ENCODE results near the gene OR51G1.
"Not testable (repeated sequence)": the region's sequence is repeated elsewhere in the genome, so short reads cannot be mapped to it uniquely, and the experiment has no call there.

The OR51G1 gene, protein sequence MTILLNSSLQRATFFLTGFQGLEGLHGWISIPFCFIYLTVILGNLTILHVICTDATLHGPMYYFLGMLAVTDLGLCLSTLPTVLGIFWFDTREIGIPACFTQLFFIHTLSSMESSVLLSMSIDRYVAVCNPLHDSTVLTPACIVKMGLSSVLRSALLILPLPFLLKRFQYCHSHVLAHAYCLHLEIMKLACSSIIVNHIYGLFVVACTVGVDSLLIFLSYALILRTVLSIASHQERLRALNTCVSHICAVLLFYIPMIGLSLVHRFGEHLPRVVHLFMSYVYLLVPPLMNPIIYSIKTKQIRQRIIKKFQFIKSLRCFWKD

DNA sequence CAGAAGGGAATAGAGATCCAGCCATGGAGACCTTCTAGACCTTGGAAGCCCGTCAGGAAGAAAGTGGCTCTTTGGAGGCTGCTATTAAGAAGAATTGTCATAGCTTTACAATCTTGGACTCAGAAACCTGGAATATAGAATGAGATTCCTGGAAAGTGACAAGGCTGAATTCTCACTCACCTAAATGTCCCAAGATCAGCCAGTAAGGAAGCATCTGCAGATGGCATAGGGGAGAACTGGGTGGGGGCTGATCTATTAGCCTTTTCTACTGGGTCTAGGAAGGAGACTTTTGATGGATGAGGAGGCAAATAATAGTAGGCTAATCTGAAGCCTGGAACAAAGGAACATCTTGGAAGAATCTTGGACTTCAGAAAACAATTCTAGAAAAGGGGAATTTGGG is at the start of gene OR51G1:
OR51G1 (minus strand) TSS at position 101 of the 400 bp plus-strand sequence; CDS start at position 101, 0 bp downstream.
- DNase-seq (ENCODE audit: extremely low read depth in 1 of 2, low read depth in 1 of 2), result no peak

DNA sequence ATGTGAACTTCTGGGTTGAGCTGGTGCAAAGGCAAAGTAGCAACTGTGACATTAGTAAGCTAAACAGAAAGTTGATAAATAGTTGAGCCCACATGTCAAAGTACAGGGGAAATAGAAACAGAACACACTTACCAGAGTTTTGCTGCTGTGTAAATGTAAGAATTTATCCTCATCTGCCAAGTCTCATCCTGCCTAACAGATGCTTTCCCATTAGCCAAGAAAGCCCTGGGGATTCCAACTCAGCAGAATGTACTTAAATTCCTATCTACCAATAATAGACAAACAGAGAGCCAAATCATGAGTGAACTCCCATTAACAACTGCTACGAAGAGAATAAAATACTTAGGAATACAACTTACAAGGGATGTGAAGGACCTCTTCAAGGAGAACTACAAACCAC is 38.7 kb upstream of the OR51G1 start:
- DNase-seq (ENCODE audit: extremely low read depth in 1 of 2, low read depth in 1 of 2), result no peak

DNA sequence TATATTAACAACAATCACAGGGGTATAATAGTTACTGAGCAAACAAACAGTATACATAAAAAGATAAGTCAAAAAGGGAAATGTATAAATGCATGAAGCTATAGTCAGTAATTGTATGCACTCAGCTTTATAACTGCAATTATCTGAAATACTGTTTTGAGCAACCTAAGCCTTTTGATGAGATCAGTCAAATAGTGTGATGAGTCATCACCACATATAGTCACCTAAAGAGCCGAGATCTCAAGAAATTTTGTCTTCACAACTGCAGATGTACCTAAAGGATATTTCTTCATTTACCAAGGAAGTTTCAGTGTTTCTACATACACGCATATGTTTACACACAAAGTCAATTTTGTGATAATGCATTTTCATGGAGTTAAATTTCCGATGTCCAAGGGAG is 36.7 kb upstream of the OR51G1 start:
- no peak for DNase-seq (ENCODE audit: extremely low read depth in 1 of 2, low read depth in 1 of 2)

DNA sequence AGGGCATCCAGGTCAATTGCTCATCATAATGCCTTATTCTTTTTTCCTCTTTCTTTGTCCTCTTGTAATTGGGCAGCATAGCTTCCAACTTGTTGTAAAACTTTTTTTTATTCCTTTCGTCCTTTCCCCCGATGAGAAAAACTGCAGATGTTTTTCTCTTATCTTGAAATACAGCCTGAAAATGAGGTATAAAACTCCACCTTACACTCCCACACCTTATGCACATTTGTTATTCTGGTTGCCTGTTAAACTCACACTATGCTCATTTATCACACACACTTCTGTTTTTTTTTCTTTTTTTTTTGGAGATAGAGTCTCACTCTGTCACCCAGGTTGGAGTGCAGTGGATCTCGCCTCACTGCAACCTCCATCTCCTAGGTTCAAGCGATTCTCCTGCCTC is 33.3 kb upstream of the OR51G1 start:
- DNase-seq (ENCODE audit: extremely low read depth in 1 of 2, low read depth in 1 of 2), result no peak

DNA sequence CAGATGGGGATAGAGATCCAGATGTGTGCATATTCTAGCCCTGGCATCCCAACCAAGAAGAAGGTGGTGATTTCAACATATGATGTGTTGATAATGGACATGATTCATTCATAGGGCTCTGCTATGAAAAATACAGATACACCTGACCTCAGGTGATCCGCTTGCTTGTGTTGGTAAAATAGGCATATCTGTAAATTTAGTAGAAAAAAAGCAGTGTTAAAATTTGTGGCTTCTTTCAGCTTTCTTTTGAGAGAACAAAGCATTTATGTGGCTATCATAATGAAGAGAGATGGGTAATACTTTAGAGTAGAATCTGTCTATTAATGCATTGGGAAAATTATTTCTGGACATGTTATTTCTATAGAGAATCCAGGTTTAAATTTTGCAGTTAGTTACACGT is 31.5 kb upstream of the OR51G1 start, which contains the start of gene OR51A2:
OR51A2 (minus strand) TSS at position 101 of the 400 bp plus-strand sequence; CDS start at position 101, 0 bp downstream.
- DNase-seq (ENCODE audit: extremely low read depth in 1 of 2, low read depth in 1 of 2), result not testable (repeated sequence)

DNA sequence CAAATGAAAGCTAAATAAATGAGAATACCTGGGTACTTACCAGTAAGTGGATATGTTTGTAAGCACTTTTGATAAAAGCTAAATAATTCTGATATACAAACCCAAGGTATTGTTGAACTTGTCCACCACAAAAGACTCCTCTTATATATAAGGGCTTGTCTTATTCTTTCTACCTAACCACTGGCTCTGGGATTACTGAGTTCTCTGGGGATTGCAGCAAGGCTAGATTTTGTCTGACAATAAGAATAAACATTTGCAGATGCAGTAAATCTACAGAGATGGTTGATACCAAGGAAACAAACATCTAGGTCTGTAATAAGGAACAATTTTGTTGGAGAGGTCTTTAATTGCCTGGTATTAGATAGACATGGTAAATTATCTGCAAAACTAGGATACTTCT is 23.4 kb upstream of the OR51G1 start, which contains the start of gene OR51A4:
OR51A4 (minus strand) TSS at position 101 of the 400 bp plus-strand sequence. CDS start 505 bp downstream, outside the sequence.
- DNase-seq (ENCODE audit: extremely low read depth in 1 of 2, low read depth in 1 of 2), result no peak

DNA sequence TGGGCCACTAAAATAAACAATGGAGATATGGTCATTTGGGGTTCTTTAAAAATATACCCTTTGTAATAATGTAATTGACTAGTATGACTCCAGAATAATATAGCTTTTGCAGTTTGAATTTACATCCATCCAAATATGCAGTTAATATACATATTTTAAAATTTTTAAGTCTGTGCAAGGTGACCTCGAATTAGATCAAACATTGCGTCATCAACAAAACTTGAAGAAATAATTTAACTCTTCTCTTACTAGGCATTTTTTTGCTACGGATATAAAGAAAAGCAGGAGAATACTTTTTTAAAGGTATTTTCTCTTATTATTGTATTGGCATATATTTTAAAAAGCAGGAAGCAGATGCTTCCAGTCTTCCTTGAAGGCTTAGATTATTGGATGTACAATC is 12.6 kb upstream of the OR51G1 start:
- no peak for DNase-seq (ENCODE audit: extremely low read depth in 1 of 2, low read depth in 1 of 2)

DNA sequence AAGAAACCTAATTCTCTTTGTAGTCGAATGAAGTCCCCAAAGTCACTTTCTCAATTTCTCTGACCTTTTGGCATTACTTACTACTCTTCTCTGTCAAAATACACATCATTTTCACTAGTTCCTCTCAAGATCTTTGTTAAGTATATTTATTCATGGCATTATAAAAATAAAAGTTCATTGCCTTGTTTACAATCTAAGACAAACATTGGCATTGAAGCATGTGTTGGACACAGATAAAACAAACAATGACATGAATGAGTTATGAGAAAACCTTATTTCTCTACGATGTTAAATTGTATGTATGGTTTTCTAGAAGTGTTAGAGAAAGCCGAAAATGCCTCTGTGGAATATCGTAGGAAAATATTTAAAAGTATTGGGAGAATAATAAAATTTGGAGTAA is 8.6 kb upstream of the OR51G1 start:
- DNase-seq (ENCODE audit: extremely low read depth in 1 of 2, low read depth in 1 of 2), result no peak

DNA sequence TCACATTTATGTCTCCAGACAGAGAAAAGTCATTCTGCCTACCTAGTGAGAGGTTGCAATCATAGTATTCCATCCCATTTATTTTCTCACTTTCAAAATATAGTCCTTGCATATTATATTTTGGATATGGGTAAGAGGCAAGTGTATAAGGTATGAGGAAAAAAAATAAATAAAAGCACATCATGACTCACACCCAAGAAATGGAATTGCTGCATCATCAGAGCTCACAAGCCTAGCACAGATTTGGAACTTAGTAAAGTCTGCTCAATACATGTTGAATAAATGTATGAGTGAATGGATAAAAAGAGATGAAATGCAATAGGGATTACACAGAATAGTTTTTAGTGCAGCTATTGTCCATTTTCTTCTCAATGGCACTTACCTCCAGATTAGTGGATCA is 2.5 kb upstream of the OR51G1 start:
- no peak for DNase-seq (ENCODE audit: extremely low read depth in 1 of 2, low read depth in 1 of 2)

DNA sequence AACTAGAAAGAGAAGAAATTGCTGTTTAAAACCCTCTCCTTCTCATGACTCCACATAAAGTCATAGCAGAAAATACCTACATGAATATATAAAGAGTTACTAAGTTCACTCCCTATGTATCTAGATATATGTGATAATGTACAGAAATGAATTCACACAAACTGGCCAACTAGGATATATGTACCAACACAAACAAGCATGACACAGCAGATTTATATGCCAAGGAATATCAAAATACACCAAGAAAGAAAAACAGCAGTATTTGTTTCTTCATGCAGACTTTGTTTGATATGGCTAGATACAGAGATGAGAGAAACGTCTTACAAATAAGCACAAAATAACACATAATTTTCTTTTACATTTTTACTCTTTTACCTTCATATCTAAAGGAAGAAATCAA is 1.8 kb downstream of the OR51G1 start:
- no peak for DNase-seq (ENCODE audit: extremely low read depth in 1 of 2, low read depth in 1 of 2)

DNA sequence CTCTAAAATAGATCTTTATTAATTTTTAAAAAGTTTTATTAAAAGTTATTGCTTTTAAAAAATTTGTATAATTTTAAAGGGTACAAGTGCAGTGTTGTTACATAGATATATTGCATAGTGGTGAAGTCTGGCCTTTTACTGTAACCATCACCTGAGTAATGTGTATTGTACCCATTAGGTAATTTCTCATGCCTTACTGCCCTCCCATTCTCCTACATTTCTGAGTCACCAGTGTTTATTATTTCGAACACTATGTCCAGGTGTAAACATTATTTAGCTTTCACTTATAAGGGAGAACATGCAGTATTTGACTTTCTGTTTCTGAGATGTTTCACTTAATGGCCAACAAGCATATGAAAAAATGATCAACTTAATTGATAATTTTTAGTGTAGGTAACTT is 2.3 kb downstream of the OR51G1 start:
- no peak for DNase-seq (ENCODE audit: extremely low read depth in 1 of 2, low read depth in 1 of 2)

DNA sequence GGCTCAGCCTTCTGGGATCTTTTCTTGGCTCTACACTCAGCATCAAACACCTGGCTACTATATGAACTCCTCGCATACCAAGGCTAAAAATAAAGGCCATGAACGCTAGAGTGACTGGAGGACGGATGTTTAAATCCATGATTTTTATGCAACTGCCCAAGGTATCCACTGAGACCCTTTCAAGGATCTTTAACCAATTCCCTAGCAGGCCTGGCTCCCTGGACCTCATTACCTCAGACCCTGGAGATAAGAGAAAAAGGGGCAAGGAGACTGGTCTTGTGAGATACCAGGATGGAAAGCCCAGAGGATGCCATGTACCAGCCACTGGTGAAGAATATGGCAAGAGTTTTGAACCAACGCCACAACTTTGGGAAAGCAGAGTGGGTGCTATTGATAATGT is 4.9 kb downstream of the OR51G1 start, which contains the start of gene OR51G2:
OR51G2 (minus strand) TSS at position 101 of the 400 bp plus-strand sequence. CDS start 3,687 bp downstream, outside the sequence.
- no peak for DNase-seq (ENCODE audit: extremely low read depth in 1 of 2, low read depth in 1 of 2)

DNA sequence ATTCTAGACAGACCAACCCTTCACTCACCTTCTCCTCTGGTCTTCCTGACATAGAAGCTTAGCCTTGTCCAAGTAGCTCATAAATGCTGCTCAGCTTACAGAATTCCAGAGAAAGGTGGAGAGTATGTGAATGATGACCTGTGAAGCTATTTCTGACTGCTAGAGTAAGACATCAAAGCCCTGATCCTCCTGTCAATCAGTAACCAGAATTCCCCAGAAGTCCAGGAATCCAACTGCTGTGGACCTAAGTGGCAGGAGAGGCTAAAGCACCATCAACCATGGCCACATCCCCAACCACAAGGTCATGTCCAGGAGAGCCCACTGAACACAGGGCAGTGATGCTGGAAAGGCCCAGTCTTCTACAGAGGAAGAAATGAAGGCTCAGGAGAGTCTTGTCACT is 7.6 kb downstream of the OR51G1 start:
- no peak for DNase-seq (ENCODE audit: extremely low read depth in 1 of 2, low read depth in 1 of 2)

DNA sequence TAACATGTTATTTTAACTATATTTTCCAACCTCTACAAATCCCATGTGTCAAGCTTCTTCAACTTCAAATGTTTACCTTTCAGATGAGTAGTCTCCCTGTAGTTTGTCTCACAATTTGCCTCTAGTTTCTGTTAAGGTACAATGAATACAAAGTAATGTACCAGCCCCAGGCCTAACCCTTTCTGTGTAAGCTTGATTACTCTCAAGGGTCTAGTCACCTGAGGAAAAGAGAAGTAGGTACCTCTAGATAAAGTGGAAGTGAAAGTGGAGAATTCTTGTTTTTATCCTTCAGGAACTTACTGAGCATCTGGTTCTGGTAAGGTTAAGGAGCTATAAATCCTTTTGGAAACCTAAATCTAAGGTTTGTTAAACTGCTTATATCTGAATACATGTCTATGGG is 20.7 kb downstream of the OR51G1 start, which contains the start of gene OR51A7:
OR51A7 (plus strand) TSS at position 300 of the 400 bp plus-strand sequence. CDS start 3,587 bp downstream, outside the sequence.
- no peak for DNase-seq (ENCODE audit: extremely low read depth in 1 of 2, low read depth in 1 of 2)

DNA sequence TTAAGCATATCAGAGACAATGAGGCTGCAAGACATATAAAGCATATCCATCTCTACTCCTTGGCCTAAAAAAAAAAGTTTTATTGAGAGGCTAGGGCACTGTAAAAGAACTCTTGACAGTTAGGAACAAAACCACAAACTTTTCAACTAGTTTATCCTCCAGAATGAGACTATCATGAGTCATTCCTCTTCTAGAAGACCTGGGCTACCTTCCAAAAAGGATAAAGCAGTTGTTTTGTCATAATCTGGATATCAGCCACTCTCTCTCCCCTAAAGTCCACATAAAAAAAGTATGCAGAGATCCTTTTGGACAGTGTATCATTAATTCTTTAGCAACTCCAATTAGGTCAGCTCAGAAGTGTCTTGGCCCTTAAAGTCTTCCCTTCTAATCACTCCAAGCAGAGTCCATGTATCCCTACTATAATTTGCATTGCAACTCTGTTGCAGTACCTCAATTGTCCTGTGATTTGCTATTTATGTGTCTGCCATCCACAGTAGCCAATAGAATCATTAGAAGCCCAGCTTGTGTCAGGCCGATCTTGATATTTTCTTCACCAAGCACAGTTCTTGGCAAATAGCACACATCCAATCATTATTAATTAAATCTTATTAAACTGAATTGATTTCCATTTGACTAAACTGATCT is 32.0 kb downstream of the OR51G1 start:
- no peak for DNase-seq (ENCODE audit: extremely low read depth in 1 of 2, low read depth in 1 of 2)

DNA sequence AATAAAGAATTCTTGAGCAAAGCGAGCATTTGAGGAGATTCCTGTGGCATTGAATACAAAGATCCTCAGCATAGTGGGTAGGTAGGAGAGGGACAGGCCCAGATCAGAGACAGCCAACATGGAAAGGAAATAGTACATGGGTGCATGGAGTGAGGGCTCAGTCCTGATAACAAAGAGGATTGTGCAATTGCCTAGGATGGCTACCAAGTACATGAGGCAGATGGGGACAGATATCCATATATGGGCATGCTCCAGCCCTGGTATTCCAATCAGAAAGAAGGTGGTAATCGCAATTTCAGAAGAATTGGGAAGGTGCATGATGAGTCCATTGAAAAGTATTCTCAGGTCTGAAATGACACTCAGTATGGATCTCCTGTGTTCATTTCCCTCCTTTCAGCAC is 33.9 kb downstream of the OR51G1 start:
- no peak for DNase-seq (ENCODE audit: extremely low read depth in 1 of 2, low read depth in 1 of 2)

DNA sequence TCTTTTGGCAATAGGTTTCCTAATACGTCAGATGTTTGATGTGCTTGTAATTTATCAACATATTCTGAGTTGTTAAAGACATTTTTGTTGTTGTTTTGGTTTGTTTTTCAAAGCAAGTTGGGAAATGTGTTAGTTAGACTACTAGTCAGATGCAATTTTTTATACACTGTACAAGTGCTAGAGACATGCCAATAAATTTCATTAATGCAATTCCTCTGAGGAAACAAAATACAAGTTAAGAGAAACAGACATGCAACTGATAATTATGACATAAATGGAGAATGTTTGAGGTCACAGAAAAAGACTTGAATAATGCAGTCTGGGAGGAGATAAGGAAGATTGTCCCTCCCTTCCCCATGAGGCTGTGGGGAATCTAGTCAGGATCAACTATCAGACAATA is 36.5 kb downstream of the OR51G1 start:
- no peak for DNase-seq (ENCODE audit: extremely low read depth in 1 of 2, low read depth in 1 of 2)

DNA sequence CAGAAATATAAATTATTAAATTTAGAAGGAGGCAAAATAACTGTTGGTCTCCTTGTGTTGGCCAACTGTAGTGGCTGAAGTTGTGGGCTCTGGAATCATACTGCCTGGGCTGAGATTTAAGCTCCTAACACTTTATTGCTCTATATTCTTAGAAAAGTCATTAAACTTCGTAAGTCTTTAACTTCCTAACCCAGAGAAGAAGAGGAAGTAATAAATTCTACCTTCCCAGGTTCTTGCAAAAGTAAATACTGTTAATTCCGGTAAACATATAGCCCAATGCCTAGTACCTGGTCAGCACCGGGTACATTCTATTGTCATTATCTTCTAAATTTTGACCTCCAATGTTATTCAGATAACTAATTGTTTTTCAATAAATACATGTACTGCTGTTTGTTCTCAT is 38.0 kb downstream of the OR51G1 start:
- DNase-seq (ENCODE audit: extremely low read depth in 1 of 2, low read depth in 1 of 2), result no peak

DNA sequence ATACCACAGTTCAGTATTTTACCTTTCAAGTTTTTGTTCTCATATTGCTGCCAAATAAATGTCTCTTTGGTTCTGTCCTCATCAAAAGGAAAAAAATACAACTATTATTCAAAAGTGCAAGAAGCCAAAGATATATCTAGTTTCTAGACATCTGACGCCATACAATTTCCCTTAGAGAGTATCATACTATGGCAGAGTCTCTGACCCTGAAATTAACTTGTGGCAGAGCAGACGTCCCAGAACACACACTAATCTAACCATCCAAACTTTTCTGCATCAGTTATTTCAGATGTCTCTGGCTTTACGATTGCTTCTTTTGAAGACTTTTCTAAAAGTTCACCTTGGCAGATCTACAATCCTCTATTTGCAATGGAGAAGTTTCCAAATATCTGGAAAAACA is 39.8 kb downstream of the OR51G1 start:
- DNase-seq (ENCODE audit: extremely low read depth in 1 of 2, low read depth in 1 of 2), result no peak

DNA sequence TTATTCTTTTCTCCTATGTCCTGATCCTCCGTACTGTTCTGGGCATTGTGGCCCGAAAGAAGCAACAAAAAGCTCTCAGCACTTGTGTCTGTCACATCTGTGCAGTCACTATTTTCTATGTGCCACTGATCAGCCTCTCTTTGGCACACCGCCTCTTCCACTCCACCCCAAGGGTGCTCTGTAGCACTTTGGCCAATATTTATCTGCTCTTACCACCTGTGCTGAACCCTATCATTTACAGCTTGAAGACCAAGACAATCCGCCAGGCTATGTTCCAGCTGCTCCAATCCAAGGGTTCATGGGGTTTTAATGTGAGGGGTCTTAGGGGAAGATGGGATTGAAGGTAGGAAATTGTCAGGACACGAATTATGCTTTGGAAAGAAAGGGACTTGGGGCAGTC is 41.6 kb downstream of the OR51G1 start:
- DNase-seq (ENCODE audit: extremely low read depth in 1 of 2, low read depth in 1 of 2), result no peak

DNA sequence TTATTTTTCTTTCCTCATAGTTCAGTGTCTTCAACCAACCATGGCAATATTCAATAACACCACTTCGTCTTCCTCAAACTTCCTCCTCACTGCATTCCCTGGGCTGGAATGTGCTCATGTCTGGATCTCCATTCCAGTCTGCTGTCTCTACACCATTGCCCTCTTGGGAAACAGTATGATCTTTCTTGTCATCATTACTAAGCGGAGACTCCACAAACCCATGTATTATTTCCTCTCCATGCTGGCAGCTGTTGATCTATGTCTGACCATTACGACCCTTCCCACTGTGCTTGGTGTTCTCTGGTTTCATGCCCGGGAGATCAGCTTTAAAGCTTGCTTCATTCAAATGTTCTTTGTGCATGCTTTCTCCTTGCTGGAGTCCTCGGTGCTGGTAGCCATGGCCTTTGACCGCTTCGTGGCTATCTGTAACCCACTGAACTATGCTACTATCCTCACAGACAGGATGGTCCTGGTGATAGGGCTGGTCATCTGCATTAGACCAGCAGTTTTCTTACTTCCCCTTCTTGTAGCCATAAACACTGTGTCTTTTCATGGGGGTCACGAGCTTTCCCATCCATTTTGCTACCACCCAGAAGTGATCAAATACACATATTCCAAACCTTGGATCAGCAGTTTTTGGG is 42.2 kb downstream of the OR51G1 start, which contains the start of gene OR51T1:
OR51T1 (plus strand) TSS at position 41 of the 641 bp plus-strand sequence; CDS start at position 41, 0 bp downstream.
- no peak for DNase-seq (ENCODE audit: extremely low read depth in 1 of 2, low read depth in 1 of 2)

Measured in stimulated activated CD8-positive, alpha-beta memory T cell treated with anti-CD3 and anti-CD28 coated beads, Interleukin-7, amount 100 ng/mL, for 48 hours (primary cell).